T1000 (cell line): Measurements from ENCODE around the gene TCTA.
A peak's percentile ranks its signal among the peaks of the same experiment; 100 is the strongest.

ENCODE experiments used
- DNase-seq: peaks from one replicate; lab custom pipeline; 2025; ENCODE audit warnings: mixed read lengths; lab: John Stamatoyannopoulos, UW

The TCTA gene

DNA sequence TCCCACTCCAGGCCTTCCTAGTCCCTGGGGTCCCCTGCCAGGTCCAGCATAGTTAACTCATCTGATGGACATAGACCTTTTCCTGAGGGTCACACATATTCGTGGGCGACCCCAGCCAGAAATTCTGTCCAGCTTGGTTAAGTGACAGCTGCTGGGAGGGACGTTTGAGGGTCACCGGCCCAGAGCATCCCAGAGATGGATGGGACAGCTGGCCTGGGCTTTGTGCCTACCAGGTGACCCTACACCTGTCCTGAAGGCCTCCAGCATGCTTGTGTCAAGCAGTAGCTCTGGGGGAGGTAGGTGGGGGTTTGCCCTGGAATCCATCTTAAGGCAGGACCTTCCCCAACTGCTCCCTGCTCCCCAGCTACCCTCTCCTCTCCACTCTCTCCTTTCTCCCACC is 48.7 kb downstream of the TCTA start:
- DNase-seq: no peak

GRCh38 chr3:49461443-49462171 is 49.4 kb downstream of the TCTA start:
- DNase-seq: no peak

GRCh38 chr3:49462222-49462621 is 50.0 kb downstream of the TCTA start:
- DNase-seq: peak; percentile 50

DNA sequence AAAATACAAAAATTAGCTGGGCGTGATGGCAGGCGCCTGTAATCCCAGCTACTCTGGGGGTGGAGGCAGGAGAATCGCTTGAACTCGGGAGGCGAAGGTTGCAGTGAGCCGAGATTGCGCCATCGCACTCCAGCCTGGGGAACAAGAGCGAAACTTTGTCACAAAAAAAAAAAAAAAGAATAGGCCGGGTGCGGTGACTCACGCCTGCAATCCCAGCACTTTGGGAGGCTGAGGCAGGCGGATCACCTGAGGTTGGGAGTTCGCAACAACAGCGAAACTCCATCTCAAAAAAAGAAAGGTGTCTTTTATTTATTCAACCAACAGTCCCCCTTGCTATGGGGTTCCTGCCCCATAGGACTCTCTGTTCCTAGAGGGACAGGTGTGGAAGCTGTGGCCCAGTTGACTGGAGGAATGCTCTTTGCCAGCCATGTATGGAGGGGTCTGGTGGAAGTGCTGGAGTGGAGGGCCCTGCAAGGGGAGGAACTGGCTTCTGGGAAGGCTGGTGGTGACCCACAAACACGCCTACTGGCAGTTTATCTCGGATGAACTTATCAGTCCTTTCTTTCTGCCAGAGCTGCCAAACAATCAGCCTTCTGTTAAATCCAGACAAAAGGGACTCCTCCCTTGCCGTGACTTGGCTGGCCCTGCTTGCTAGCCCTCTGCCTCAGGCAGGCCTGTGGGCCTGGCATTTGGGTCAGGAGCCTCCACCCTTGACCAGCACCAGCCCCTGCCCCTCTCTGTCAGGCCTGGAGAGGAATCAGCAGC is 53.2 kb downstream of the TCTA start:
- no peak for DNase-seq
